Choroid plexus epithelial cell (primary cell): ENCODE results near the gene MNX1.

Experiments
- DNase-seq: peaks from one replicate; pipeline ENCODE4 v3.0.0-alpha.2; 2010; ENCODE audit warnings: low read depth
- H3K4me3 ChIP-seq: 2 replicates; pipeline ENCODE4 v1.5.1; 2011; ENCODE audit warnings: low read depth, mild to moderate bottlenecking, control low read depth, low read length, moderate library complexity
- CTCF ChIP-seq: conservative IDR thresholded peaks from 2 replicates; pipeline ENCODE4 v1.5.1; 2011; ENCODE audit warnings: low read depth, mild to moderate bottlenecking, control low read depth, inconsistent platforms, low read length, moderate library complexity

MNX1 gene

DNA sequence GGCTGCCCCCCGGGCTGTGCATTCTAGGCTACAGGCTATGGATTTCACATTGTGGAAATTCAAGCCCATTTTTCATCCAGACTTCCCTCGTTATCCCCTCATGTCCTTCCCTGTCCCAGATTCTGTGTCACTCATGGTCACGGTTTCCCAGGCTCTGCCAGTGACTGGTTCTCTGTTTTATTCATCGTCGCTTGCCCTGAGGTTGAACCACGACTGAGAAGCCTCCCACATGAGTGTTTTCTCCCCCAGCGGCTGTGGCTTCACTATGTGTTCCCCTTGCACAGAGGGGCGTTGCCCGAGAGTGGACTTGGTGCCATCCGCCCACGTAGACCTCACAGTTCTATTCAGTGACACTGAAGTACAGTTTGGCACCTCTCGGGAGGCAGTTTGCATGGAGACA, 47.0 kb downstream of the MNX1 start:
- TF ChIP-seq CTCF: no peak
- DNase-seq: no peak
- H3K4me3 ChIP-seq: no peak overlapping the region

GRCh38 chr7:156962897-156963296, 47.6 kb downstream of the MNX1 start:
- H3K4me3 ChIP-seq: no peak overlapping the region
- no peak for TF ChIP-seq CTCF

GRCh38 chr7:156962145-156962544, 48.3 kb downstream of the MNX1 start:
- no peak for TF ChIP-seq CTCF
- no peak overlapping the region for H3K4me3 ChIP-seq
- DNase-seq: no peak

More at GRCh38 chr7:156962897-156963296, 47.6 kb downstream of the MNX1 start:
- DNase-seq: no peak

GRCh38 chr7:156956727-156957126, 53.7 kb downstream of the MNX1 start:
- no peak for DNase-seq
- H3K4me3 ChIP-seq: no peak overlapping the region
- TF ChIP-seq CTCF: no peak

GRCh38 chr7:156954941-156955340, 55.5 kb downstream of the MNX1 start:
- DNase-seq: no peak
- no peak for TF ChIP-seq CTCF
- H3K4me3 ChIP-seq: no peak overlapping the region
